Epithelial cell of proximal tubule (primary cell): ENCODE data around the gene PGAM4. TPM values are rescaled to one million over a fixed set of nuclear protein-coding genes. Genes with fewer than 3 reads are reported as not detected.
"Not testable (repeated sequence)": the region's sequence is repeated elsewhere in the genome, so short reads cannot be mapped to it uniquely, and the experiment has no call there.

Experiments used
- DNase-seq: peaks from one replicate; pipeline ENCODE4 v3.0.0-alpha.2; 2011; ENCODE audit warnings: low read depth
- H3K4me3 ChIP-seq: 2 replicates; pipeline ENCODE4 v1.5.1; 2011; ENCODE audit warnings: low read depth, mild to moderate bottlenecking, low read length
- total RNA-seq: library from RNA; depleted of rRNA; stranded (reverse); fragments of >200 nt; gene quantifications from 2 replicates; pipeline ENCODE4 v1.2.3, GENCODE V29; 2015
- TF ChIP-seq, protein P1 (sequence below): conservative IDR thresholded peaks from 2 replicates; pipeline ENCODE4 v1.5.1; 2012; ENCODE audit warnings: low read depth, mild to moderate bottlenecking, low read length

PGAM4 gene
- total RNA-seq, 1 donor from 2014 or later = 0.52 TPM

DNA sequence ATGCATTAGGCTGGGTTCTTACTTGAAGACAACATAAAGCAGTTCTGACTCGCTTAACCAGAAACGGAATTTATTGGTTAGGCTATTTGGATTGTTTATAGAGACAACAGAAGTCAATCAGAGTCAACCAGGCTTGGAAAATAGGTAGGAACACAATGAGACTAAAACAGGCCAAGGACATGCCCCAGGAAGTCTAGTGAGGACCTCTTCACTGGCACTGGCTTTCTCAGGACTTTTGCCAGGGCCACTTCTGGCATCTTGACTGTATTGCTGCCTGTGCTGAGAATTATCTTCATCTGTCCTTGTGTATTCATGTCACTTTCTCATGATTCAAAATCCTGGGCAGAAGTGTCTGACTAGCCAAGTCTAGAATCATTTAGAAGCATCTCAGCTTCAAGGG lies 19.6 kb downstream of the PGAM4 start:
- no peak overlapping the region for H3K4me3 ChIP-seq
- no peak for DNase-seq
- TF ChIP-seq, protein P1, sequence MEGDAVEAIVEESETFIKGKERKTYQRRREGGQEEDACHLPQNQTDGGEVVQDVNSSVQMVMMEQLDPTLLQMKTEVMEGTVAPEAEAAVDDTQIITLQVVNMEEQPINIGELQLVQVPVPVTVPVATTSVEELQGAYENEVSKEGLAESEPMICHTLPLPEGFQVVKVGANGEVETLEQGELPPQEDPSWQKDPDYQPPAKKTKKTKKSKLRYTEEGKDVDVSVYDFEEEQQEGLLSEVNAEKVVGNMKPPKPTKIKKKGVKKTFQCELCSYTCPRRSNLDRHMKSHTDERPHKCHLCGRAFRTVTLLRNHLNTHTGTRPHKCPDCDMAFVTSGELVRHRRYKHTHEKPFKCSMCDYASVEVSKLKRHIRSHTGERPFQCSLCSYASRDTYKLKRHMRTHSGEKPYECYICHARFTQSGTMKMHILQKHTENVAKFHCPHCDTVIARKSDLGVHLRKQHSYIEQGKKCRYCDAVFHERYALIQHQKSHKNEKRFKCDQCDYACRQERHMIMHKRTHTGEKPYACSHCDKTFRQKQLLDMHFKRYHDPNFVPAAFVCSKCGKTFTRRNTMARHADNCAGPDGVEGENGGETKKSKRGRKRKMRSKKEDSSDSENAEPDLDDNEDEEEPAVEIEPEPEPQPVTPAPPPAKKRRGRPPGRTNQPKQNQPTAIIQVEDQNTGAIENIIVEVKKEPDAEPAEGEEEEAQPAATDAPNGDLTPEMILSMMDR = no peak

- no peak for DNase-seq
- H3K4me3 ChIP-seq = no peak overlapping the region
- TF ChIP-seq, protein P1 = no peak
Measured at GRCh38 chrX:77946571-77946970, 22.9 kb downstream of the PGAM4 start.

GRCh38 chrX:77945910-77946545 lies 23.4 kb downstream of the PGAM4 start:
- DNase-seq = no peak
- no peak overlapping the region for H3K4me3 ChIP-seq
- TF ChIP-seq, protein P1 = no peak

DNA sequence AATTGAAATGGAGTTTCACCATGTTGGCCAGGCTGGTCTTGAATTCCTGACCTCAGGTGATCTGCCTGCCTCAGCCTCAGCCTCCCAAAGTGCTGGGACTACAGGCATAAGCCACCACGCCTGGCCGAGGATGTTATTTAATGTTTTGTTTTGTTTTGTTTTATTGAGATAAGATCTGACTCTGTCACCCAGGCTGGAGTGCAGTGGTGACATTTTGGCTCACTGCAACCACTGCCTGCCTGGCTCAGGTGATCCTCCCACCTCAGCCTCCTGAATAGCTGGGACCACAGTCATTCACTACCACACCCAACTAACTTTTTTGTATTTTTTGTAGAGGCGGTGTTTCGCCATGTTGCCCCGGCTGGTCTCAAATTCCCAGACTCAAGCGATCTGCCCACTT lies 24.4 kb downstream of the PGAM4 start:
- not testable (repeated sequence) for DNase-seq, H3K4me3 ChIP-seq

GRCh38 chrX:77938083-77938680 lies 31.3 kb downstream of the PGAM4 start:
- DNase-seq = no peak
- TF ChIP-seq, protein P1 = no peak
- H3K4me3 ChIP-seq = no peak overlapping the region

- no peak overlapping the region for H3K4me3 ChIP-seq
- TF ChIP-seq, protein P1 = no peak
- no peak for DNase-seq
Measured at GRCh38 chrX:77937291-77937690, 32.1 kb downstream of the PGAM4 start.

DNA sequence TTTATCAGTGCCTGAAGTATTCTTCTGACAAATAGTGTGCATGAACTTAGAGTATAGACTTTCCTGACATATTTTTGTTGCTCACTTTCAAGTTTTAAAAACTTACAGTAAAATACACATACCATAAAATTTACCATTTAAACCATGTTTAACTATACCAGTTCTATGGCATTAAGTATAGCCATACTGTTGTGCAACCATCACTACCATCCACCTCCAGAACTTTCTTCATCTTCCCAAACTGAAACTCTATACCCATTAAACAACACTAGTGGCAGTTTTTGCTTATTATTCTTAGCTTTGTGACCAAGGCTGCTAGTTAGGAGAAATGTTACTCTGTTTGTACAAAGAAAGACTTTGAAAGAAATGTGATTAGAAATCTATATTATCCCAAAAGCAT lies 33.1 kb downstream of the PGAM4 start:
- no peak overlapping the region for H3K4me3 ChIP-seq
- TF ChIP-seq, protein P1 = no peak
- DNase-seq = no peak
